ENCODE data around the gene NOL4L.

The NOL4L gene

DNA sequence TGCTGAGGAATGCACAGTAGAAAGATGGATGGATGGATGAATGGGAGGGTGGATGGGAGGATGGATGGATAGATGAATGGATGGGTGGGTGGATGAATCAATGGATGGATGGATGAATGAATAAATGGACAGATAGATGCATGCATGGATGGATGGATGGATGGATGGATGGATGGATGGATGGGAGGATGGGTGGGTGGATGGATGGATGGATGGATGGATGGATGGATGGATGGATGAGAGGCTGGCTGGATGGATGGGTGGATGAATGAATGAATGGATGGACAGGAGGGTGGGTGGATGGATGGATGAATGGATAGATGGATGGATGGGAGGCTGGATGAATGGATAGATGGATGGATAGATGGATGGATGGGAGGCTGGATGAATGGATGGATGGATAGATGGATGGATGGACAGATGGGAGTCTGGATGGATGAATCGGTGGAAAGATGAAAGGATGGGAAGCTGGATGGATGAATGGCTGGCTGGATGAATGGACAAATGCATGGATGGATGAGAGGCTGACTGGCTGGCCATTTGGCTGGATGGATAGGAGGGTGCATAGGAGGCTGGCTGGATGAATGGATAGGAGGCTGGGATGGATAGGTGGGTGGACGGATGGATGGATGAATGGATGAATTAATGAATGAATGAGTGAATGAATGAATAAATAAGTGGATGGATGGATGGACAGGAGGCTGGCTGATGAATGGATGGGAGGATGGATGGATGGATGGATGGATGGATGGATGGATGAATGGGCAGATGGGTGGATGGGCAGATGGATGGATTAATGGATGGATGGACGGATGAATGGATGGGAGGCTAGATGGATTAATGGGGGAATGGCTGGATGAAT lies 28.3 kb upstream of the NOL4L start:
- no peak for DNase-seq (ENCODE audit: low read depth, low spot score)

DNA sequence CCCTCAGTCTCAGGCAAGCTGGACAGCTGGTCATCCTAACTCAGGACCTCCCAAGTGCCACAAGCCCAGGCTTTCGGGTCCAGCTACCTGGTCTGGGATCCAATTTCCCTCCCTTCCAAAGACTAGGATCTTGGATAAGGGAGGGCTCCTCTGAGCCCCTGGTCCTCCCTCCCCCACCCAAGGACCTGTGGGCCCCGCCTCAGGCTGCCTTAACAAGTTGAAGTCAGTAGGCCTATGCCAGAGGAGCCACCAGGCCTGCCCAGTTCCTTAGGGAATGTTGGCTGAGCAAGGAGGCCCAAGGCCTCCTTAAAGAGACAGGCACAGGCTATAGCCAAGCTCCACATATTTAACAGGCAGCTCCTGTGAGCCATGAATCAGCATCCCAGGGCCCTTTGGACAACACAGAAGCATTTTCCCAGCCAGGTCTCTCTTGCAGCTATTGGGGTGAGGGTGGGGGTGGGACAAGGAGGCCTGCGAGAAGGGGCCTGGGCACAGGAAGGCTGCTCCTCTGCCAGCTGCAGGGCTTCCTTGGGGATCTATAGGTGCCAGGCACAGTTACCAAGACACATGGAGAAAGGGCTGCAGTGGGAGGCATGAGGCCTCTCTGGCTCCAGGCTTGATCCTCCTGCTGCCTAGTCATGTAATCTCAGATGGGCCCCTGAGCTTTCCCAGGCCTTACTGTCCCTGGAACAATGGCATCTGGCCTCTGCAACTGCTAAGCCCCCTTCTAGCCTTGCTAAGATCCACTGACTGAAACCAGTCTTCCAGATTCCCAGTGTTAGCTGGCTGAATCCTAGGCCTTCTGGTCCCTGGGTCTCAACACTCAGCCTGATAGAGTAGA lies 27.4 kb upstream of the NOL4L start:
- DNase-seq (ENCODE audit: low read depth, low spot score): no peak

GRCh38 chr20:32611868-32612267 lies 26.7 kb upstream of the NOL4L start:
- no peak for DNase-seq (ENCODE audit: low read depth, low spot score)

GRCh38 chr20:32611286-32611685 lies 26.2 kb upstream of the NOL4L start:
- no peak for DNase-seq (ENCODE audit: low read depth, low spot score)

DNA sequence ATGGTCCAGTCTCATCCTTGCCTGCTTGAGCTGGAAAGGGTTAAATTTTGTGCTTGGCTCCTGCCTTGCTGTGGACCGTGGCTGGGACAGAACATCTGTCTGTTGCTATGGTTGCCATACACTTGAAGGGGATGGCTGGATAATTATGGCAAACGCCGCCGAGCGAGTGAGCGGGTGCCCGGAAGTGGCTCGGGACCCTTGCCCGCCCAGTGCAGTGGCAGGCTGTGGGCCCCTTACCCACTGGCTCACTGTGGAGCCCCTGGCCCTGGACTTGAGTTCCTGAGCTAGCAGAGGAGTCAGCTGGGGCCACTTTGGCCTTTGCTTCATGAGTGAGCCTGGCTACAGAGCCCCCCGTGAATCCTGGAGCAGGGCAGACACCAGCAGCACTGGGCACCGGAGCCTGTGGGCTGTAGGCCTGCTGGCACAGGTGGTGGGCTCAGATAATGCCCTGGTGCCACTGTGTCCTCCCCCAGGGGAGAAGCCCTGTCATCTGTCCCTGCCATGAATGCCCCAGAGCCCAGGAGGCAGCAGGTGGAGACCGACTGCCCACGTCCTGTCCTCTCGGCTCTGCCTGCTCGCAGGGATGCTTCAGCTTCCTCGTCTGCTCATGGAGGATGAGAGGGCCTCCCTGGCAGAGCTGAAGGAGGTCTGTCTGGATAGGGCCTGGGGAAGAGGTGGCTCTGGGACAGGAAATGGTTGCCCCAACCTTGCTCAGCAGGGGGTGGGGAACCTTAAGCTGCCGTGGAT lies 25.5 kb upstream of the NOL4L start:
- DNase-seq (ENCODE audit: low read depth, low spot score): no peak

- no peak for DNase-seq (ENCODE audit: low read depth, low spot score)
Observed at GRCh38 chr20:32609993-32610392, 24.9 kb upstream of the NOL4L start.

DNA sequence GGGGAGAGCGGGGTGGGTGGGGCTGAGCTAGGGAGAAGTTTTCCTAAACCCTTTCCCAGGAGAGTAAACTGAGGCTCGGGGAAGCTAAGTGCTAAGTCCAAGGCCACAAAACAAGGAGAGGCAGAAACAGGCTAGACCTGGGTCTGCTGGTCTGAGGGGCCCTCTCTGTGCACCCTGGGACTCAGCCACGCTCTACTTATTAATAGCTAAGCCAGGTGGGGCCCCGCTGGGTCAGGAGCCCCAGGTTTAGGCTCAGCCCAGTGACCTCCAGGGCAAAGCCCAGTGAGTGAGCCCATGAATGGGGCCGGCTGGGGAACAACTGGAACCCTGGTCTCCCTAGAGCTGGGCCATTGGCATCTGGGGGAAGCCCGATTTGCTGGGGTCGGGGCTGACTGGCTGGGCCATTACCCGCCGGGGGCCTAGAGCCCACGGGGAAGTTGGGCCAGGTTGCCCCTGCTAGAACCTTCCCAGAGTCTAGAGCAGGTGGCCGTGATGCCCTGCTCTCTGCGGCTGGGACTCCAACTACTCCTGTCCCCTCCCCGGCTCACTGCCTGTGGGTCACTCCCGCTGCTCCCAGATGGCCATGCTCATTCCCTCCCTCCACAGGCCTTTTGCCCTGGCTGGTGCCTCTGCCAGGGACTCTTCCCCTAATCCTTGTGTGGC lies 24.1 kb upstream of the NOL4L start:
- no peak for DNase-seq (ENCODE audit: low read depth, low spot score)

GRCh38 chr20:32608664-32609015 lies 23.5 kb upstream of the NOL4L start:
- no peak for DNase-seq (ENCODE audit: low read depth, low spot score)

GRCh38 chr20:32607727-32608663 lies 22.9 kb upstream of the NOL4L start:
- no peak for DNase-seq (ENCODE audit: low read depth, low spot score)

DNA sequence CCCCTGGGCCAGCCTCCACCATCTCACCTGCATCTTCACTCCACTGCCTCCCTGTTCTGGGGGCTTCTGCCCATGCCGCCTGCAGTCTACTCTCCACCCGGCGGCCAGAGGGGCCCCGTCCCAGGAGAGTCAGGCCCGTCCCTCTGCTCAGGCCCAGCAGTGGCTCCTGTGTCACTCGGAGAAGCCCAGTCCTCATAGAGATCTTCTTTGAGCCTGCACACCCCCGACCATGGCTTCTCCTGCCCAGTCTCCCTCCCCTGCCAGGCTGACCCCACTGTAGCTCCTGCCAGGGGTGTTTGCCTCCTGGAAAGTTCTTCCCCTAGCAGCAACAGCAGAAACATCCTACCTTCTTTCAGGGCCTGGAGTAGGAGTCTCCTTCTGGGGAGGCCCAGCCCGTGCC lies 22.2 kb upstream of the NOL4L start:
- no peak for DNase-seq (ENCODE audit: low read depth, low spot score)

DNA sequence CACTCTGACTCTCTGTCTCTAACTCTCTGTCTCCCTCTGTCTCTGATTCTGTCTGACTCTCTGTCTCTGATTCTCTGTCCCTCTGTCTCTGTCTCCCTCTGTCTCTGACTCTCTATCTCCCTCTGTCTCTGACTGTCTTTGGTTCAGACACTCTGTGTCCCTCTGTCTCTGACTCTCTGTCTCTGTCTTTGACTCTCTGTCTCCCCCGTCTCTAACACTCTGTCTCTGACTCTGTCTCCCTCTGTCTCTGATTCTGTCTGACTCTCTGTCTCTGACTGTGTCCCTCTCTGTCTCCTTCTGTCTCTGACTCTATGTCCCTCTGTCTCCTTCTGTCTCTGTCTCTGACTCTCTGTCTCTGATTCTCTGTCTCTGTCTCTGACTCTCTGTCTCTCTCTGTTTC lies 21.7 kb upstream of the NOL4L start:
- DNase-seq (ENCODE audit: low read depth, low spot score): no peak

DNA sequence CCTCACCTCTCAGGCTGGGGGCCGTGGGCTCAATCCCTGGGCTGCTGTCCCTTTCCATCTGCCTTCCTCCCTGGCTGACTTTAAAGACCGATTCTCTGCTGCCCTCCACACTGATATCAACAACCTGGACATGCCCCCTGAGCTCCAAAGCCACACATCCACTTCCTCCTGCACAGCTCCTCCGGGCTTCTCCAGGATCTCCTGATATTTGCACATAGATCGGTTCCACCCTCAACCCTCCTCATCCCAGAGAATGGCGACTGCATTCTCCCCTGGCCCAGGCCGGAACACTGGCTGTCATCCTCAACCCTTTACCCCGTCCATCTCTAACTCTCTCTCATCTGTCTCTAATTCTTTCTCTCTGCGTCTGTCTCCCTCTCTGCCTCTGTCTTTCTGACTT lies 21.0 kb upstream of the NOL4L start:
- DNase-seq (ENCODE audit: low read depth, low spot score): no peak

- DNase-seq (ENCODE audit: low read depth, low spot score): no peak
Observed at GRCh38 chr20:32605167-32605656, 20.1 kb upstream of the NOL4L start.

- no peak for DNase-seq (ENCODE audit: low read depth, low spot score)
Observed at GRCh38 chr20:32603046-32603726, 18.1 kb upstream of the NOL4L start.

DNA sequence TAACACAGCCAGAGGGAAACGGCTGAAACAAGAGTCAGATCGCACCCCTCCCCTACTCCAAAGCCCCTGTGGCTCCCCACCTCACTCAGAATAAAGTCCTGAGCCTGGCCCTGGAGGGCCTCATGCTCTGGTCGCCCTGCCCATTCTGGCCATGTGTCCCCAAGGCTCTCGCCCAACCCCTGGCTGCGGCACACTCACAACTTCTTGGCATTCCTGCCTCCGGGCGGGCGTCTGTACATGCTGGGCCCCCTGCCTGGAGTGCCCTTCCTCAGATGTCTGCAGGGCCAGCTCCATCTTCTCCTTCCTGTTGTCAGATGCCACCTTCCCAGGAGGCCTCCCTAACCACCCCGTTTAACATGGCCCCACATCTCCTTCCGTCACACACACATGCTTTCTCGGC lies 17.1 kb upstream of the NOL4L start:
- DNase-seq (ENCODE audit: low read depth, low spot score): no peak

- DNase-seq (ENCODE audit: low read depth, low spot score): no peak
Observed at GRCh38 chr20:32600681-32601237, 15.6 kb upstream of the NOL4L start.

DNA sequence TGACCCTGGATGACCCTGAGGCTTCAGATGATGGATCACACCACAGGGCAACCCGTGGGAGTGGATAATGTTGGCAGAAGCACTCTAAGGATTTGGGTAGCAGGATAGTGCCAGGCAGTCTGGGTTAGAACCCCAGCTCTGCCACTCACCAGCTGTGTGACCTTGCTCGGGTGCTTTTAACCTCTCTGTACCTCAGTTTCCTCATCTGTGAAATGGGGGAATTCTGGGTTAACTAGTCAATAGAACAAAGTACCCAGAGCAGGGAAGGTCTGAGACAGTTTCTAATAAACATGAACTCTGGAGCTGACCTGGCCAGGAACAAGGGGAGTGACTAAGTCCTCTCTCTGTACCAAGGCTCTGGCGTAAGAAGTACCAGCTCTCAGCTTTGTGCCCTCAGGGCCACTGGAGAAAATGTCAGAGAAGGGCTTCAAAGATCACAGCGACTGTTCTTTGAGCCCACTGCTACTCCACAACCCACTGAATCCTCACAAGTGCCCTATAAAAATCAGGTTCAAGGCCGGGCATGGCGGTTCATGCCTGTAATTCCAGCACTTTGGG lies 14.7 kb upstream of the NOL4L start:
- DNase-seq (ENCODE audit: low read depth, low spot score): no peak

DNA sequence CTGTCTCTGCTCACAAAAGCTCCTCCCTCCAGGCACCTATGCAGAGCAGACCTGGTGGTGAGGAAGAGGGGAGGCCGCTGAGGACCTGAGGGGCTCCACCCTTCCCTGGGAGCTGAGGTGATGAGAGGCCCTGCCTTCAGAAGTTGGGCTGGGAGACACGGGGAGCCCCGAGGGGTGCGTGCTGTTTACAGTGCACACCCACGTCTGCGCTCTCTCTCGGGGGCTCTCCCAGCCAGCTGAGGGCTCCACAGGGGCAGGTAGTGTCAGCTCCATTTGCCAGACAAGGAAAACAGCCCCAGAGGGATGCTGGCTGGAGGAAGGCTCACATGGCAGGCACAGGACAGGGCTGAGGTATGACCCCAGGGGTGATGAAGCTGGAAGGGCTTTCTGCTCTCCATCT lies 13.5 kb upstream of the NOL4L start:
- no peak for DNase-seq (ENCODE audit: low read depth, low spot score)

DNA sequence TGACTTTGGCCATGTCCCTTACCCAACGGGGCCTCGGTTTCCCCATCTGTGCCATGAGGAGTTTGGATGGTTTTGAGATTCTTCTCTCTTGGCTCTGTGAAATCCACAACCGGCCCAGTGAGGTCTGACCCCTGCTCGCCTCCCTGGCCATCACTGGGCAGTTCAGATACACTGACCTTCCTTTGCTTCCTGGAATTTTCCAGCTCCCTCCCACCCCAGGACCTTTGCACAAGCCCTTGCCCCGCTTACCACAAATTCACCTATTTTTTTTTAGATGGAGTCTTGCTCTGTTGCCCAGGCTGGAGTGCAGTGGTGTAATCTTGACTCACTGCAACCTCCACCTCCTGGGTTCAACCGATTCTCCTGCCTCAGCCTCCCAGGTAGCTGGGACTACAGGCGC lies 12.6 kb upstream of the NOL4L start:
- no peak for DNase-seq (ENCODE audit: low read depth, low spot score)
